ENCODE measurements around the gene CCDC83.
A peak's percentile ranks its signal among the peaks of the same experiment; 100 is the strongest.
"Not testable (repeated sequence)": the region's sequence is repeated elsewhere in the genome, so short reads cannot be mapped to it uniquely, and the experiment has no call there.

CCDC83 gene

GRCh38 chr11:85946221-85946620 lies 91.0 kb downstream of the CCDC83 start:
- DNase-seq: no peak

GRCh38 chr11:85947431-85948272 lies 92.5 kb downstream of the CCDC83 start:
- peak; percentile 44 to 51 for DNase-seq

- peak in 1 of 2 experiments; percentile 38 for DNase-seq
Measured at GRCh38 chr11:85948884-85949283, 93.7 kb downstream of the CCDC83 start.

DNA sequence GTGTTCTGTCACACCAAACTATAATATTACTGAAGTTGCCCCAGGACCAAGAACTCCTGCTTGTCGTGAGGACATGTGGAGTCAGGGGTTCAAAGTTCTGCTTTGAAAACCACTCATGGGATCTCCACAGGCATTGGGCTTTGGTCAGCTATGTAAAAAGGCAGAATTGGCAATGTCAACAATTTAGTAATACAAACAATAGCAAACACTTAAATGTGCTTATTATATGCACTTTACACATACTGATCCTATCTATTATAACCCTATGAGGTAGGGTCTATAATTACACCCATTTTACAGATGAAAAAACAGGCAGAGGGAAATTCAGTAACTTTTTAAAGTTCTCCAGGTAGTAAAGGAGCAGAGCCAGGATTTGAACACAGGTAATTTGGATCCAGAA lies 94.6 kb downstream of the CCDC83 start:
- no peak for DNase-seq

- no peak for DNase-seq
Measured at GRCh38 chr11:85950317-85951048, 95.3 kb downstream of the CCDC83 start.

DNA sequence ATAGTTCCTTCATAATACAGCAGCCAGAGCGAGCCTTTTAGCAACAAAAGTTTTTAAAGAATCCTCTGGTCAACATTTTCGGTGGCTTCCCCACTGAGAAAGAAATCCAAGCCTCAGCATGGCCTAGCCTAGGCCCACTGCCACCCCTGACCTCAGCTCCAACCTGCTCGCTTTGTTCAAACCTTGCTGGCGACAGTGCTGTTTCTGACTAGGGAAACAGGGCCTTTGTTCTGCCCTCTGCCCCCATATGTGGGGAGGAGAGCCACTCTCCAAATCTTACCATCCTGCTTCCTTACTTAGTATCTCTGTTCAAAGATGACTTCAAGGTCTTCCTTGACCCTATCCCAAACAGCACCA lies 95.8 kb downstream of the CCDC83 start:
- peak in 1 of 2 experiments; percentile 29 for DNase-seq

- DNase-seq: no peak
Measured at GRCh38 chr11:85951428-85952107, 96.4 kb downstream of the CCDC83 start.

DNA sequence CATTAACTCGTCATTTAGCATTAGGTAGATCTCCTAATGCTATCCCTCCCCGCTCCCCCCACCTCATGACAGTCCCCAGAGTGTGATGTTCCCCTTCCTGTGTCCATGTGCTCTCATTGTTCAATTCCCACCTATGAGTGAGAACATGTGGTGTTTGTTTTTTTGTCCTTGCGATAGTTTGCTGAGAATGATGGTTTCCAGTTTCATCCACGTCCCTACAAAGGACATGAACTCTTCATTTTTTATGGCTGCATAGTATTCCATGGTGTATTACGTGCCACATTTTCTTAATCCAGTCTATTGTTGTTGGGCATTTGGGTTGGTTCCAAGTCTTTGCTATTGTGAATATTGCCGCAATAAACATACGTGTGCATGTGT lies 96.9 kb downstream of the CCDC83 start:
- not testable (repeated sequence) for DNase-seq

- DNase-seq: no peak
Measured at GRCh38 chr11:85953491-85954143, 98.4 kb downstream of the CCDC83 start.

DNA sequence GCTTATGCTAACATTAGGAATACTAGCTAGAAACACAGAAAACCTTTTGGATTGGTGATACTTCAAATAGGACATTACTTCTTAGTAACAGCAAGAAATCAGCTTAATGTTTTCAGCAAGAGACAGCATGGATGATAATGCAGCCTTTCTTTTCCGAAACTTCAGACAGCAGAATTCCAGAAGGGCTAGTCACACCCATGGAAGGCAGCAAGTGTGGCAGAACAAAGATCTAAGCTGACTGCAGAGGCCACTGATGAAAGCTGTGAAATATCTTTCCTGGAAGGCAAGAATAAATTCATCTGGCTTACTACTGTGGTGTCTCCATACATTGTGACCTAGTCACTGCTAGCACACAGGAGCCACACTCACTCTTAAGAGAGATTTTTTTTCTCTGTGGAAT lies 100.3 kb downstream of the CCDC83 start:
- DNase-seq: no peak

- no peak for DNase-seq
Measured at GRCh38 chr11:85960678-85961077, 105.5 kb downstream of the CCDC83 start.

DNA sequence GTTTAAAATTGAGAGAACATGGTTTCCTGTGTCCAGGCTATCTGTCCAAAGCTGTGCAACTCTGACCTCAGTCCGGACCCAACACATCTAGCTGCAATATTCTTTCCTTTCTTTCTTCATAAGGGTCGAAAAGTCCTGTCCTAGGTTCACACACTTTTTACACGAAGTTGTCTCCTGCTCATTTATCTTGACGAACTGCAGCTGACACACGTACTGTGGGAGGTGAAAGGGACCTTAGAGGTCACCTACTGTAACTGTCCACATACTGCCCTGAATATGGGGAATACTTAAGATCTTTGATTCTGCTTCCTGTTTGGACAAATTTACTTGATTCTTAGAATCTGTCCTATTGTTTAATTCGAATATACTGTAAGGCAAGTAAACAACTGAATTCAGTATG lies 105.9 kb downstream of the CCDC83 start:
- DNase-seq: no peak

- DNase-seq: no peak
Measured at GRCh38 chr11:85961930-85962363, 106.8 kb downstream of the CCDC83 start.

- no peak for DNase-seq
Measured at GRCh38 chr11:85965202-85965601, 110.0 kb downstream of the CCDC83 start.

DNA sequence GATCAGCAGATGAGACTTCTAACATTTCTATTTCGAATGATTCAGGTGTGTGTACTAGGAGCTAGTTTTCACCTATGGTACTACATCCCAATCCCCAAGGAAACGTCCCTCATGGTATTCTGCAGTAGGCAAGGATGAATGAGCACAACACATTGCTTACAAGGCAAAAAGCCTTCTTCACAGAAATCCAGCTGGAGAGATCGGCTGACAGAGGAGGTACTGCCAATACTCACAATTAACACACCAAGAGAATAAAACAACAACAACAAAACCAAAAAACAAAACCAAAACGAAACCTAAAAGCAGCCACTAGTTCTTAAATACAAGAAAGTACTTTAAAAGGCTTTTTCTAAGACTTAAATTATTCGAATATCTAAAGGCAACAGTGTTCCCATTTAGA lies 112.3 kb downstream of the CCDC83 start:
- DNase-seq: no peak

Measured in activated T-cell treated with anti-CD3 and anti-CD28 coated beads, Interleukin-2, amount 50 U/mL, for 48 hours (primary cell).